Liver (tissue), 9 donors: Measurements from ENCODE around the gene TRIM41. TPM values are rescaled to one million over a fixed set of nuclear protein-coding genes. Genes with fewer than 3 reads are reported as not detected.

Experiments used
- DNase-seq: peaks from one replicate; pipeline ENCODE4 v3.0.0-alpha.2; 2017; ENCODE audit warnings: low spot score
- H3K27ac ChIP-seq, 2 donors: one replicate each; pipeline ENCODE4 v1.7.0; 2013; ENCODE audit warnings: inconsistent platforms in 2 of 2, low read length in 2 of 2, control low read depth in 1 of 2, low read depth in 1 of 2, mild to moderate bottlenecking in 1 of 2
- H3K27me3 ChIP-seq, 4 donors: one replicate each; pipeline versions ENCODE4 v1.6.1 to v1.7.0; 2013; ENCODE audit warnings: low read length in 3 of 4, inconsistent platforms in 1 of 4, mild to moderate bottlenecking in 1 of 4, moderate library complexity in 1 of 4; ENCODE audit not compliant: control insufficient read depth in 4 of 4, insufficient read depth in 4 of 4
- H3K36me3 ChIP-seq, 4 donors: one replicate each; pipeline versions ENCODE4 v1.6.1 to v1.7.0; 2013; ENCODE audit warnings: low read length in 3 of 4, mild to moderate bottlenecking in 3 of 4, low read depth in 1 of 4, moderate library complexity in 1 of 4; ENCODE audit not compliant: control insufficient read depth in 4 of 4, insufficient read depth in 3 of 4
- H3K4me1 ChIP-seq, 4 donors: one replicate each; pipeline versions ENCODE4 v1.6.1 to v1.7.0; 2013; ENCODE audit warnings: low read length in 3 of 4, mild to moderate bottlenecking in 3 of 4, moderate library complexity in 1 of 4; ENCODE audit not compliant: control insufficient read depth in 4 of 4, insufficient read depth in 4 of 4
- H3K4me3 ChIP-seq, 3 donors: one replicate each; pipeline versions ENCODE4 v1.6.1 to v1.7.0; 2013; ENCODE audit warnings: low read length in 3 of 3, control low read depth in 1 of 3, low read depth in 1 of 3, mild to moderate bottlenecking in 1 of 3
- H3K9ac ChIP-seq, 2 donors: one replicate each; pipeline ENCODE4 v1.7.0; 2013; ENCODE audit warnings: low read length in 2 of 2, mild to moderate bottlenecking in 2 of 2, moderate library complexity in 2 of 2, control low read depth in 1 of 2, low read depth in 1 of 2
- H3K9me3 ChIP-seq, 4 donors: one replicate each; pipeline versions ENCODE4 v1.6.1 to v1.7.0; 2013; ENCODE audit warnings: low read length in 3 of 4; ENCODE audit not compliant: control insufficient read depth in 4 of 4
- ATF3 ChIP-seq: IDR thresholded peaks from 2 replicates; pipeline ENCODE4 v1.6.1; 2016; ENCODE audit warnings: antibody characterized with exemption
- CTCF ChIP-seq: fragments of 150-350 bp; IDR thresholded peaks from 2 replicates; pipeline ENCODE4 v1.5.1; 2017; ENCODE audit warnings: improper control_type of control experiment, low read depth, low read length; ENCODE audit not compliant: missing input control
- EGR1 ChIP-seq, 2 donors: IDR thresholded peaks; 2 replicates each; pipeline ENCODE4 v1.6.1; 2016 to 2018; ENCODE audit warnings: antibody characterized with exemption in 2 of 2, low read depth in 2 of 2
- FOXA1 ChIP-seq: IDR thresholded peaks from 2 replicates; pipeline ENCODE4 v1.6.1; 2016; ENCODE audit warnings: antibody characterized with exemption
- GABPA ChIP-seq, 2 donors: IDR thresholded peaks in 1 of 2; conservative IDR thresholded peaks in 1 of 2; 2 replicates each; pipeline ENCODE4 v1.6.1; 2016; ENCODE audit warnings: antibody characterized with exemption in 2 of 2, mild to moderate bottlenecking in 1 of 2, moderate library complexity in 1 of 2
- MAX ChIP-seq: IDR thresholded peaks from 2 replicates; pipeline ENCODE4 v1.6.1; 2016; ENCODE audit warnings: antibody characterized with exemption
- RAD21 ChIP-seq, 2 donors: IDR thresholded peaks; 2 replicates each; pipeline ENCODE4 v1.6.1; 2016; ENCODE audit warnings: antibody characterized with exemption in 2 of 2, mild to moderate bottlenecking in 2 of 2
- RXRA ChIP-seq, 2 donors: IDR thresholded peaks; 2 replicates each; pipeline ENCODE4 v1.6.1; 2017 to 2018; ENCODE audit warnings: antibody characterized with exemption in 2 of 2, mild to moderate bottlenecking in 1 of 2
- SP1 ChIP-seq: IDR thresholded peaks from 2 replicates; pipeline ENCODE4 v1.6.1; 2018; ENCODE audit warnings: antibody characterized with exemption, mild to moderate bottlenecking
- TAF1 ChIP-seq: conservative IDR thresholded peaks from 2 replicates; pipeline ENCODE4 v1.6.1; 2016; ENCODE audit warnings: antibody characterized with exemption, mild to moderate bottlenecking
- YY1 ChIP-seq: IDR thresholded peaks from 2 replicates; pipeline ENCODE4 v1.6.1; 2016; ENCODE audit warnings: antibody characterized with exemption, mild to moderate bottlenecking
- WGBS: extraction: QIAGEN DNeasy Blood & Tissue Kit; methylation state at CpG from one replicate; pipeline ENCODE4 v1.1.7; 2013; 5-methylcytosine and 5-hydroxymethylcytosine counted together
- polyA plus RNA-seq, 2 donors: library from polyadenylated mRNA; stranded (reverse) in 1 of 2; unstranded in 1 of 2; fragments of 200-250 nt in 1 of 2; fragments of >200 nt in 1 of 2; fragmentation: Nextera tagmentation in 1 of 2; extraction: Ambion mirVana in 1 of 2; gene quantifications; one replicate each; pipeline versions ENCODE4 v1.2.1 to v1.2.3, GENCODE V29; 2013 to 2015
- total RNA-seq, 2 donors: library from RNA; depleted of rRNA; stranded (reverse); fragments of >200 nt; gene quantifications; one replicate each; pipeline ENCODE4 v1.2.3, GENCODE V29; 2014
- TF ChIP-seq, protein P1 (sequence below): IDR thresholded peaks from 2 replicates; pipeline ENCODE4 v1.6.1; 2016; ENCODE audit warnings: antibody characterized with exemption, mild to moderate bottlenecking
- TF ChIP-seq, protein P2 (sequence below): IDR thresholded peaks from 2 replicates; pipeline ENCODE4 v1.6.1; 2016; ENCODE audit warnings: antibody characterized with exemption
- donor health status: healthy.
- donor health status: healthy.
- donor health status: healthy.
- donor health status: healthy.
- donor health status: healthy.

Gene TRIM41
- total and polyA plus RNA-seq, 4 donors, result 2.8 to 14.1 (median 11.0) TPM

- TF ChIP-seq, protein P1, sequence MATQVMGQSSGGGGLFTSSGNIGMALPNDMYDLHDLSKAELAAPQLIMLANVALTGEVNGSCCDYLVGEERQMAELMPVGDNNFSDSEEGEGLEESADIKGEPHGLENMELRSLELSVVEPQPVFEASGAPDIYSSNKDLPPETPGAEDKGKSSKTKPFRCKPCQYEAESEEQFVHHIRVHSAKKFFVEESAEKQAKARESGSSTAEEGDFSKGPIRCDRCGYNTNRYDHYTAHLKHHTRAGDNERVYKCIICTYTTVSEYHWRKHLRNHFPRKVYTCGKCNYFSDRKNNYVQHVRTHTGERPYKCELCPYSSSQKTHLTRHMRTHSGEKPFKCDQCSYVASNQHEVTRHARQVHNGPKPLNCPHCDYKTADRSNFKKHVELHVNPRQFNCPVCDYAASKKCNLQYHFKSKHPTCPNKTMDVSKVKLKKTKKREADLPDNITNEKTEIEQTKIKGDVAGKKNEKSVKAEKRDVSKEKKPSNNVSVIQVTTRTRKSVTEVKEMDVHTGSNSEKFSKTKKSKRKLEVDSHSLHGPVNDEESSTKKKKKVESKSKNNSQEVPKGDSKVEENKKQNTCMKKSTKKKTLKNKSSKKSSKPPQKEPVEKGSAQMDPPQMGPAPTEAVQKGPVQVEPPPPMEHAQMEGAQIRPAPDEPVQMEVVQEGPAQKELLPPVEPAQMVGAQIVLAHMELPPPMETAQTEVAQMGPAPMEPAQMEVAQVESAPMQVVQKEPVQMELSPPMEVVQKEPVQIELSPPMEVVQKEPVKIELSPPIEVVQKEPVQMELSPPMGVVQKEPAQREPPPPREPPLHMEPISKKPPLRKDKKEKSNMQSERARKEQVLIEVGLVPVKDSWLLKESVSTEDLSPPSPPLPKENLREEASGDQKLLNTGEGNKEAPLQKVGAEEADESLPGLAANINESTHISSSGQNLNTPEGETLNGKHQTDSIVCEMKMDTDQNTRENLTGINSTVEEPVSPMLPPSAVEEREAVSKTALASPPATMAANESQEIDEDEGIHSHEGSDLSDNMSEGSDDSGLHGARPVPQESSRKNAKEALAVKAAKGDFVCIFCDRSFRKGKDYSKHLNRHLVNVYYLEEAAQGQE, result no peak
Observed at GRCh38 chr5:181239062-181239663, 16.1 kb downstream of the TRIM41 start (continued).

DNA sequence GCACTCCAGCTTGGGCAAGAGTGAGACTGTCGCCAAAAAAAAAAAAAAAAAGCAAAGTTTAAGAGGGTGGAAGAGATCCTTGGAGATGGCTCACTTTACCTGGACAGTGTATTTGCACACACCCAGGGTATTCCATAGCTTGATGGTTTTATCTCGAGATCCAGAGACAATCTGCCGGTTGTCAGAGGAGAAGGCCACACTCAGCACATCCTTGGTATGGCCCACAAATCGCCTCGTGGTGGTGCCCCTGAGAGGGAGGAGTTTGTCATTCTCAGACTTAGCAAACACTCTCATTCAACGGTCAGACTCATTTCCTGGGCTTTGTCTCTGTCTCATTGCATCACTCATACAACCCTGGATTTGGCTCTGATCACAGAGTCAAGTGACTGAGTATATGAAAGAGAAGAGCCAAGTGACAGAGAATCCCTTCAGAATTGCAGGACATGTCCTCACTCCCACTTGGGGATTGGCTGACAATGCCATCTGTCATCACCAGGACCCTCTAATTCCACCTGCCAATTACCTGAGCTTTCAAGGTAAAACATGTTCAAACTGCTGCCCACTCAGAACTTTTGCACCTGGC, 18.4 kb downstream of the TRIM41 start:
- Histone ChIP-seq H3K4me1 (peaks cover 6 to 34% (median 25%) of the 10 kb centered on the region in 4 donors), H3K36me3 (peaks cover 27 to 49% (median 42%) of the 10 kb centered on the region in 4 donors), H3K27me3 (no peaks in the 10 kb centered on the region), H3K27ac (peak overlapping the region in 1 of 2 donors; percentile 11), H3K9ac (no peak overlapping the region), H3K9me3 (no peaks in the 10 kb centered on the region), H3K4me3 (no peak overlapping the region)
- 43% methylated on average over 6 of the region's 6 CpGs for WGBS
- no peak for DNase-seq
- no peak for TF ChIP-seq MAX
- TF ChIP-seq RAD21 (IDR thresholded peaks at IDR 0.05), result no peak
- no peak for TF ChIP-seq FOXA1
- TF ChIP-seq RXRA (IDR thresholded peaks at IDR 0.05), result no peak
- TF ChIP-seq EGR1 (IDR thresholded peaks at IDR 0.05; ENCODE audit: low read depth in 2 of 2), result no peak
- peak in 1 of 2 donors; percentile 30 for TF ChIP-seq GABPA (IDR thresholded peaks at IDR 0.05 in 1 of 2, conservative IDR thresholded peaks at IDR 0.05 in 1 of 2)
- TF ChIP-seq, protein P2, sequence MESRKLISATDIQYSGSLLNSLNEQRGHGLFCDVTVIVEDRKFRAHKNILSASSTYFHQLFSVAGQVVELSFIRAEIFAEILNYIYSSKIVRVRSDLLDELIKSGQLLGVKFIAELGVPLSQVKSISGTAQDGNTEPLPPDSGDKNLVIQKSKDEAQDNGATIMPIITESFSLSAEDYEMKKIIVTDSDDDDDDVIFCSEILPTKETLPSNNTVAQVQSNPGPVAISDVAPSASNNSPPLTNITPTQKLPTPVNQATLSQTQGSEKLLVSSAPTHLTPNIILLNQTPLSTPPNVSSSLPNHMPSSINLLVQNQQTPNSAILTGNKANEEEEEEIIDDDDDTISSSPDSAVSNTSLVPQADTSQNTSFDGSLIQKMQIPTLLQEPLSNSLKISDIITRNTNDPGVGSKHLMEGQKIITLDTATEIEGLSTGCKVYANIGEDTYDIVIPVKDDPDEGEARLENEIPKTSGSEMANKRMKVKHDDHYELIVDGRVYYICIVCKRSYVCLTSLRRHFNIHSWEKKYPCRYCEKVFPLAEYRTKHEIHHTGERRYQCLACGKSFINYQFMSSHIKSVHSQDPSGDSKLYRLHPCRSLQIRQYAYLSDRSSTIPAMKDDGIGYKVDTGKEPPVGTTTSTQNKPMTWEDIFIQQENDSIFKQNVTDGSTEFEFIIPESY, result no peak
- TF ChIP-seq TAF1, result no peak
- peak; percentile 28 for TF ChIP-seq ATF3
- TF ChIP-seq SP1, result no peak
- TF ChIP-seq CTCF, result no peak
- no peak for TF ChIP-seq YY1
